AG09309 (cell line): Measurements from ENCODE around the gene NT5C2.
A peak's percentile ranks its signal among the peaks of the same experiment; 100 is the strongest.

Source experiments
- DNase-seq: peaks from one replicate; pipeline ENCODE4 v3.0.0-alpha.2; 2010; ENCODE audit warnings: low read depth
- H3K4me3 ChIP-seq: 2 replicates; pipeline ENCODE4 v1.5.1; 2011; ENCODE audit warnings: mild to moderate bottlenecking, low read depth, low read length, moderate library complexity; ENCODE audit not compliant: control insufficient read depth
- TF ChIP-seq, protein P1 (sequence below): IDR thresholded peaks from 2 replicates; pipeline ENCODE4 v1.5.1; 2011; ENCODE audit warnings: mild to moderate bottlenecking, low read depth, low read length, inconsistent platforms; ENCODE audit not compliant: insufficient read depth, control insufficient read depth; ENCODE audit errors: missing control alignments

The NT5C2 gene

GRCh38 chr10:103198648-103199047 lies 5.6 kb upstream of the NT5C2 start:
- no peak overlapping the region for H3K4me3 ChIP-seq
- DNase-seq, result no peak
- TF ChIP-seq, protein P1, sequence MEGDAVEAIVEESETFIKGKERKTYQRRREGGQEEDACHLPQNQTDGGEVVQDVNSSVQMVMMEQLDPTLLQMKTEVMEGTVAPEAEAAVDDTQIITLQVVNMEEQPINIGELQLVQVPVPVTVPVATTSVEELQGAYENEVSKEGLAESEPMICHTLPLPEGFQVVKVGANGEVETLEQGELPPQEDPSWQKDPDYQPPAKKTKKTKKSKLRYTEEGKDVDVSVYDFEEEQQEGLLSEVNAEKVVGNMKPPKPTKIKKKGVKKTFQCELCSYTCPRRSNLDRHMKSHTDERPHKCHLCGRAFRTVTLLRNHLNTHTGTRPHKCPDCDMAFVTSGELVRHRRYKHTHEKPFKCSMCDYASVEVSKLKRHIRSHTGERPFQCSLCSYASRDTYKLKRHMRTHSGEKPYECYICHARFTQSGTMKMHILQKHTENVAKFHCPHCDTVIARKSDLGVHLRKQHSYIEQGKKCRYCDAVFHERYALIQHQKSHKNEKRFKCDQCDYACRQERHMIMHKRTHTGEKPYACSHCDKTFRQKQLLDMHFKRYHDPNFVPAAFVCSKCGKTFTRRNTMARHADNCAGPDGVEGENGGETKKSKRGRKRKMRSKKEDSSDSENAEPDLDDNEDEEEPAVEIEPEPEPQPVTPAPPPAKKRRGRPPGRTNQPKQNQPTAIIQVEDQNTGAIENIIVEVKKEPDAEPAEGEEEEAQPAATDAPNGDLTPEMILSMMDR, result no peak

DNA sequence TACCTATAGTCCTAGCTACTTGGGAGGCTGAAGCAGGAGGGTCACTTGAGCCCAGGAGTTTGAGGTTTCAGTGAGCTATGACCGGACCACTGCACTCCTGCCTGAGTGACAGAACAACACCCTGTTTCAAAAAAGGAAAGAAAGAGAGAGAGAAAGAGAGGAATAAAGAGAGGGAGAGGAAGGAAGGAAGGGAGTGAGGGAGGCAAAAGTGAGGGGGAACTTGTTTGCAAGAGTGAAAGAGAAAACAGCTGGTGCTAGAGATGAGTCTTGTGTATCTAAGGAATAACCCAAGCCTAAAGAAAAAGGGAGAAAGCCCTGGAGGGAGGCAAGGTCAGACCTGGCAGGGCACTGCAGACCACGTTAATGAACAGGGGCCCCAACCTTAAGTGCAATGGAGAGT lies 4.8 kb upstream of the NT5C2 start:
- TF ChIP-seq, protein P1, result no peak
- DNase-seq, result no peak
- no peak overlapping the region for H3K4me3 ChIP-seq

DNA sequence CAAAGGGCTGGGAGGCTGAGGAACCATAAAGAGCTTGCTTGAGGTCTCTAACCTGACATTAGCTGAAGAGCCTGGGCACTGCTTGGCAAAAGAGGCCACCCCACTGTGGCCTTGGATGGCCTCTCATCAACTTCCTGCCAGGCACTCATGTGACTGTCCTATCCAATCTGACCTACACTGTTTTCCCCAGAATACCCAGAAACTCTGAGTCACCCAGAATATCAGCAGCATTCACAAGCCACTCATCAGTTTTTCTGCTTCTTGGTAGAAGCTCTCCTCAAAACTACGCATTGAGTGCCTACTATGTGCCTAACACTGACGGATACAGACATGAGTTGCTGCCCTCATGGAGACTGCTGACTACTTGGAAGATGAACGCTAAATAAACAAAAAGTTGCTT lies 4.1 kb upstream of the NT5C2 start:
- TF ChIP-seq, protein P1, result no peak
- H3K4me3 ChIP-seq, result no peak overlapping the region
- DNase-seq, result no peak

GRCh38 chr10:103196516-103196915 lies 3.4 kb upstream of the NT5C2 start:
- no peak for DNase-seq
- H3K4me3 ChIP-seq, result no peak overlapping the region
- TF ChIP-seq, protein P1, result no peak

DNA sequence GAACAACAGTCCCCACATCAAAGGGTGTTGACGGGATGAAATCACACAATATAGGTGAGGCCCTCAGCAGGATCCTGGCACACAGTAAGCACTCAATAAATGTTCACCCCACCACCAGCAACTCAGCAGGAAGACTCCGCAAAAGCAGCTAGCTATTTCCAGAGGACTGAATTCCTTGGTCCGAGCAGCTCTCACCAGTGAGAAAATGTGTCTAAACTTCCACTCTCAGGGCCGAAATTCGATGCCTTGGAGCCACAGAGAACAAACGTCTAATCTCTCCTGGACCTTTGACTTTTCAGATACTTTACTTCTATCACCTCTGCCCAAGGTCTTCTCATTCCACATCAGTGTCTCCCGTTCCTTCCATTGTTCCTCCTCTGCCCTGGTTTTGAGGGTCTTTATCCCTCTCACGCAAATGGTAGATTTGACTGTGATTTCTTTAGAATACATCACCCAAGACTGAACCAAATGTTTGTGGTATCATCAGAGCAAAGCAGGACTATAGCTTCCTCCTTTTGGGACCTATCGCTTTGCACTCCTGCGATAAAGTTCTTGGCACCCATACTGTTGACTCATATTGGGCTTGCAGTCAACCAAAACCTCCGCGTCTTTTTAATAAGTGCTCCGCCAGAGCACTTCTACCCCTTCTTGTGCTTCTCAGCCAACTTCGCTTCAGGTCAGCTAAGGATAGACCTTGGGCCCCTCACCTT lies 903 bp upstream of the NT5C2 start:
- no peak for DNase-seq
- TF ChIP-seq, protein P1, result no peak
- no peak overlapping the region for H3K4me3 ChIP-seq

DNA sequence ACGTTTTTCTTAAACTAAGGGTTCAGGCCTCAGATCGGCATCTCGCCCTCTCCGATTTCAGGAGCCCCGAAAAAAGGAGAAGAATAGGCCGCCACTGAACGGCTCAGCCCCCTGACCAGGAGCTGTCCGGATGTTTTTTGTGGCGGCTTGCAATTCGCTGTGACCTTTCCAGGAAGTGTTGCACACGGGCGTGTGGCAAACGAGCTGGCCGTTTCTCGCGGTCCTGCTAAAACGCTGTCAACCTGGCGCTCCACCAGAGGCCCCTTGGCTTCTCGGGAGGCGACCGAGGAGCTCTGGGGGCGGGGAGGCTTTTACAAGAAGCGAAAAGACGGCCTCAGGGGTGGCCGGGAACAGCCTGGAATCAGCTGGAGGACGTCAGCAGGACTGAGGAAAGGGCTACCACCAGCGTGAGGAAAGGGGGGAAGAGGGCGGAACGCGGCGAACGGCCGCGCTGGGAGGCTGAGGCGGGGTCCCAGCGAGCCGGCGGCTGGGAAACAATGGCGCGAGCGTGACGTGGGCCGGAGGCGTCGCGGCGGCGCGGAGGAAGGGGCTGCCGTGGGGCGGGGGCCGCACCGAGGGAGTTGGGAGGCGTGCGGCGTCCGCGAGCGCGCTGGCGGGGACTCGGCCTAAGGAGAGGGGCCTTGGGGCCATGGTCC lies 493 bp downstream of the NT5C2 start:
- DNase-seq, result no peak
- peak overlapping the region; percentile 77 for H3K4me3 ChIP-seq
- TF ChIP-seq, protein P1, result no peak
